H9 (cell line): ENCODE measurements around the gene NKAIN2. TPM values are rescaled to one million over a fixed set of nuclear protein-coding genes. Genes with fewer than 3 reads are reported as not detected.

ENCODE experiments used
- DNase-seq: peaks from one replicate; pipeline ENCODE4 v3.0.0-alpha.2; 2017
- H2AFZ ChIP-seq: one replicate; pipeline ENCODE4 v1.6.1; 2013; ENCODE audit warnings: mild to moderate bottlenecking, low read length, control low read depth, moderate library complexity
- H2AK5ac ChIP-seq: 2 replicates; pipeline ENCODE4 v1.6.1; 2013; ENCODE audit warnings: low read length, control low read depth, mixed read lengths; ENCODE audit not compliant: insufficient read length
- H2BK120ac ChIP-seq: one replicate; pipeline ENCODE4 v1.6.1; 2013; ENCODE audit warnings: low read depth, mild to moderate bottlenecking, low read length, control low read depth, inconsistent platforms; ENCODE audit not compliant: poor library complexity, severe bottlenecking
- H2BK12ac ChIP-seq: 2 replicates; pipeline ENCODE4 v1.6.1; 2013; ENCODE audit warnings: low read length, control low read depth, mixed read lengths, low read depth; ENCODE audit not compliant: insufficient read length
- H2BK15ac ChIP-seq: 2 replicates; pipeline ENCODE4 v1.6.1; 2013; ENCODE audit warnings: low read depth, low read length, control low read depth
- H2BK20ac ChIP-seq: one replicate; pipeline ENCODE4 v1.6.1; 2013; ENCODE audit warnings: low read depth, mild to moderate bottlenecking, low read length, control low read depth, inconsistent platforms; ENCODE audit not compliant: poor library complexity, severe bottlenecking
- H2BK5ac ChIP-seq: 2 replicates; pipeline ENCODE4 v1.6.1; 2013; ENCODE audit warnings: low read length, control low read depth, mixed read lengths; ENCODE audit not compliant: insufficient read length
- H3K14ac ChIP-seq: 2 replicates; pipeline ENCODE4 v1.6.1; 2013; ENCODE audit warnings: low read length, control low read depth; ENCODE audit not compliant: insufficient read depth
- H3K18ac ChIP-seq: 2 replicates; pipeline ENCODE4 v1.6.1; 2013; ENCODE audit warnings: low read depth, mild to moderate bottlenecking, mixed read lengths, low read length, control low read depth; ENCODE audit not compliant: insufficient read length
- H3K23ac ChIP-seq: 2 replicates; pipeline ENCODE4 v1.6.1; 2013; ENCODE audit warnings: low read length, control low read depth, mixed read lengths, low read depth; ENCODE audit not compliant: insufficient read length
- H3K23me2 ChIP-seq: 2 replicates; pipeline ENCODE4 v1.6.1; 2013; ENCODE audit warnings: low read depth, mild to moderate bottlenecking, mixed read lengths, low read length, control low read depth; ENCODE audit not compliant: insufficient read length, poor library complexity, severe bottlenecking
- H3K27ac ChIP-seq: 2 replicates; pipeline ENCODE4 v1.5.1; 2013; ENCODE audit warnings: low read length, control low read depth, mixed read lengths, low read depth; ENCODE audit not compliant: insufficient read length
- H3K27me3 ChIP-seq: 2 replicates; pipeline ENCODE4 v1.6.1; 2013; ENCODE audit warnings: low read length, control low read depth, inconsistent platforms; ENCODE audit not compliant: insufficient read depth
- H3K4ac ChIP-seq: 2 replicates; pipeline ENCODE4 v1.6.1; 2013; ENCODE audit warnings: low read depth, mild to moderate bottlenecking, control low read depth, inconsistent platforms, low read length, moderate library complexity
- H3K4me1 ChIP-seq: 2 replicates; pipeline ENCODE4 v1.6.1; 2013; ENCODE audit warnings: low read length, control low read depth, inconsistent platforms; ENCODE audit not compliant: insufficient read depth
- H3K4me2 ChIP-seq: 2 replicates; pipeline ENCODE4 v1.6.1; 2013; ENCODE audit warnings: low read length, control low read depth, mixed read lengths; ENCODE audit not compliant: insufficient read length, insufficient read depth
- H3K56ac ChIP-seq: 2 replicates; pipeline ENCODE4 v1.6.1; 2013; ENCODE audit warnings: low read depth, mild to moderate bottlenecking, mixed read lengths, low read length, control low read depth; ENCODE audit not compliant: insufficient read length
- H3K79me1 ChIP-seq: 2 replicates; pipeline ENCODE4 v1.6.1; 2013; ENCODE audit warnings: low read depth, mild to moderate bottlenecking, moderate library complexity, low read length, control low read depth, inconsistent platforms; ENCODE audit not compliant: insufficient read depth, poor library complexity, severe bottlenecking
- H3K79me2 ChIP-seq: 2 replicates; pipeline ENCODE4 v1.6.1; 2013; ENCODE audit warnings: low read length, control low read depth, inconsistent platforms; ENCODE audit not compliant: insufficient read depth
- H3K9ac ChIP-seq: 2 replicates; pipeline ENCODE4 v1.6.1; 2013; ENCODE audit warnings: low read length, control low read depth, mixed read lengths; ENCODE audit not compliant: insufficient read length; ENCODE audit errors: extremely low read depth
- H3K9me3 ChIP-seq: one replicate; pipeline ENCODE4 v1.6.1; 2013; ENCODE audit warnings: low read depth, low read length, inconsistent platforms; ENCODE audit not compliant: control insufficient read depth
- H3T11ph ChIP-seq: one replicate; pipeline ENCODE4 v1.6.1; 2013; ENCODE audit warnings: mild to moderate bottlenecking, low read length, control low read depth, inconsistent platforms
- H4K20me1 ChIP-seq: one replicate; pipeline ENCODE4 v1.6.1; 2013; ENCODE audit not compliant: control insufficient read depth, insufficient read length, insufficient read depth
- H4K5ac ChIP-seq: 2 replicates; pipeline ENCODE4 v1.6.1; 2013; ENCODE audit warnings: low read depth, mild to moderate bottlenecking, mixed read lengths, low read length, control low read depth; ENCODE audit not compliant: insufficient read length
- H4K8ac ChIP-seq: replicated peaks from 2 replicates; pipeline ENCODE4 v1.6.1; 2013; ENCODE audit warnings: low read length, control low read depth, mixed read lengths, low read depth; ENCODE audit not compliant: insufficient read length
- H4K91ac ChIP-seq: 2 replicates; pipeline ENCODE4 v1.6.1; 2013; ENCODE audit warnings: low read depth, mild to moderate bottlenecking, moderate library complexity, mixed read lengths, low read length, control low read depth; ENCODE audit not compliant: insufficient read length
- H3K27ac Mint-ChIP-seq, 3 experiments: 2 replicates in 2 of 3; 3 replicates in 1 of 3; pipeline ENCODE4 v1.8.0; 2020 to 2021; ENCODE audit warnings: mixed read lengths in 3 of 3, mild to moderate bottlenecking in 1 of 3, moderate library complexity in 1 of 3
- H3K27me3 Mint-ChIP-seq: 2 replicates; pipeline ENCODE4 v1.8.0; 2021; ENCODE audit warnings: low read depth, mild to moderate bottlenecking, moderate library complexity, mixed read lengths
- H3K36me3 Mint-ChIP-seq, 3 experiments: 2 replicates in 2 of 3; 3 replicates in 1 of 3; pipeline ENCODE4 v1.8.0; 2020 to 2021; ENCODE audit warnings: low read depth in 3 of 3, mixed read lengths in 3 of 3; ENCODE audit not compliant: insufficient read depth in 1 of 3
- H3K4me1 Mint-ChIP-seq, 2 experiments: 2 replicates each; pipeline ENCODE4 v1.8.0; 2020; ENCODE audit warnings: mixed read lengths in 2 of 2
- H3K4me3 Mint-ChIP-seq, 2 experiments: 2 replicates in 1 of 2; 3 replicates in 1 of 2; pipeline ENCODE4 v1.8.0; 2020 to 2021; ENCODE audit warnings: mild to moderate bottlenecking in 2 of 2, mixed read lengths in 2 of 2, moderate library complexity in 1 of 2
- H3K9me3 Mint-ChIP-seq, 2 experiments: 2 replicates in 1 of 2; 3 replicates in 1 of 2; pipeline ENCODE4 v1.8.0; 2020; ENCODE audit warnings: mild to moderate bottlenecking in 2 of 2, mixed read lengths in 2 of 2, moderate library complexity in 1 of 2
- WGBS: extraction: QIAGEN DNeasy Blood & Tissue Kit; methylation state at CpG from one replicate; pipeline ENCODE4 v1.1.7; 2013; ENCODE audit warnings: missing lambda C conversion rate, low lambda C conversion rate, mixed read lengths; ENCODE audit not compliant: insufficient read length; ENCODE audit errors: extremely low coverage; 5-methylcytosine and 5-hydroxymethylcytosine counted together
- total RNA-seq: library from RNA; stranded (reverse); gene quantifications from 2 replicates; pipeline ENCODE4 v1.2.1, GENCODE V29; 2021
- TF ChIP-seq, protein P1 (sequence below): fragments of 200-600 bp; sonication (generic); conservative IDR thresholded peaks from 3 replicates; pipeline ENCODE4 v1.8.0; 2021; ENCODE audit warnings: antibody characterized with exemption, mild to moderate bottlenecking

NKAIN2 gene
- total RNA-seq, 1 experiment from 2014 or later: 0.17 TPM

DNA sequence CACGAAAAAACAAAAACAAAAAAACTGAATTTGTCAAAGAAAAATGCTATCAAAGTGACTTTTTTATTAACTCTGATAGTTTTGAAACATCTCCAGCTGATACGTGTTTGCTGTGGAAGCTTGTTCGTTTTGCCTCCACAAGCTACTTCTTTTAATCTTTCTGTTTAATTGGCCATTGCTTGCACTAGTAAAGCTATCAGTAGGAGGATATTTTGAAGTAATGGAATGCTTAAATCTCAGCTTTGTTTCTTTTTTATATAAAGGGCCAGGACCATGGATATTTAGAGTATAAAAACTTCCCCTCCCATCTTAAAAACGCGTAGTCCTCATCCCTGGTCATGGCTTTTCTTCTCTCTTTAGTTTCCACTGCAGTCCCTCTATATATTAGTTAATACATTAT is 344.0 kb downstream of the NKAIN2 start:
- no peak overlapping the region for H4K91ac ChIP-seq
- no peaks in the 10 kb centered on the region; the same call in 1 of the 2 replicates for H3K27me3 Mint-ChIP-seq
- no peaks in the 10 kb centered on the region for H3K79me1 ChIP-seq
- H2BK20ac ChIP-seq: no peak overlapping the region
- no peak overlapping the region for H2BK15ac ChIP-seq
- no peaks in the 10 kb centered on the region for H3K9me3 ChIP-seq
- no peak overlapping the region for H2BK12ac ChIP-seq
- no peak overlapping the region for H3K23ac ChIP-seq
- H3K23me2 ChIP-seq: no peaks in the 10 kb centered on the region
- no peaks in the 10 kb centered on the region for H3K4me1 Mint-ChIP-seq
- H3K9me3 Mint-ChIP-seq: no peaks in the 10 kb centered on the region
- no peak for DNase-seq
- no peaks in the 10 kb centered on the region for H4K20me1 ChIP-seq
- no peak overlapping the region for H3K4me3 Mint-ChIP-seq
- H4K8ac ChIP-seq: no peak overlapping the region
- H2BK120ac ChIP-seq: no peak overlapping the region
- no peak overlapping the region for H3K4ac ChIP-seq
- no peak overlapping the region for H3K27ac ChIP-seq
- no peak overlapping the region for H3K56ac ChIP-seq
- no peaks in the 10 kb centered on the region for H3K79me2 ChIP-seq
- no peaks in the 10 kb centered on the region for H3K36me3 Mint-ChIP-seq
- no peak overlapping the region for H3K18ac ChIP-seq
- H3K4me1 ChIP-seq: no peaks in the 10 kb centered on the region; the same call in 1 of the 2 replicates
- no peaks in the 10 kb centered on the region for H3K27me3 ChIP-seq
- no peak overlapping the region for H3K27ac Mint-ChIP-seq
- H3K4me2 ChIP-seq: no peak overlapping the region
- no peak overlapping the region for H2AK5ac ChIP-seq
- no CpG with 5 or more reads among the region's 5 CpGs for whole genome bisulfite sequencing
- TF ChIP-seq, protein P1, sequence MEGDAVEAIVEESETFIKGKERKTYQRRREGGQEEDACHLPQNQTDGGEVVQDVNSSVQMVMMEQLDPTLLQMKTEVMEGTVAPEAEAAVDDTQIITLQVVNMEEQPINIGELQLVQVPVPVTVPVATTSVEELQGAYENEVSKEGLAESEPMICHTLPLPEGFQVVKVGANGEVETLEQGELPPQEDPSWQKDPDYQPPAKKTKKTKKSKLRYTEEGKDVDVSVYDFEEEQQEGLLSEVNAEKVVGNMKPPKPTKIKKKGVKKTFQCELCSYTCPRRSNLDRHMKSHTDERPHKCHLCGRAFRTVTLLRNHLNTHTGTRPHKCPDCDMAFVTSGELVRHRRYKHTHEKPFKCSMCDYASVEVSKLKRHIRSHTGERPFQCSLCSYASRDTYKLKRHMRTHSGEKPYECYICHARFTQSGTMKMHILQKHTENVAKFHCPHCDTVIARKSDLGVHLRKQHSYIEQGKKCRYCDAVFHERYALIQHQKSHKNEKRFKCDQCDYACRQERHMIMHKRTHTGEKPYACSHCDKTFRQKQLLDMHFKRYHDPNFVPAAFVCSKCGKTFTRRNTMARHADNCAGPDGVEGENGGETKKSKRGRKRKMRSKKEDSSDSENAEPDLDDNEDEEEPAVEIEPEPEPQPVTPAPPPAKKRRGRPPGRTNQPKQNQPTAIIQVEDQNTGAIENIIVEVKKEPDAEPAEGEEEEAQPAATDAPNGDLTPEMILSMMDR: no peak
- H3K14ac ChIP-seq: no peak overlapping the region
- H2AFZ ChIP-seq: no peak overlapping the region
- no peak overlapping the region for H4K5ac ChIP-seq
- no peak overlapping the region for H2BK5ac ChIP-seq
- no peak overlapping the region for H3T11ph ChIP-seq
- H3K9ac ChIP-seq: no peak overlapping the region
